ENCODE results near the gene ATG7.

GRCh38 chr3:11551036-11551435 is 278.8 kb downstream of the ATG7 start:
- TF ChIP-seq CTCF (IDR thresholded peaks at IDR 0.05) (no peak), POLR2A (IDR thresholded peaks at IDR 0.05) (no peak), EP300 (IDR thresholded peaks at IDR 0.05) (no peak)
